ENCODE measurements around the gene RPIA. TPM values are rescaled to one million over a fixed set of nuclear protein-coding genes. Genes with fewer than 3 reads are reported as not detected.

RPIA gene
- total RNA-seq, 1 donor from 2014 or later = 30.8 TPM

DNA sequence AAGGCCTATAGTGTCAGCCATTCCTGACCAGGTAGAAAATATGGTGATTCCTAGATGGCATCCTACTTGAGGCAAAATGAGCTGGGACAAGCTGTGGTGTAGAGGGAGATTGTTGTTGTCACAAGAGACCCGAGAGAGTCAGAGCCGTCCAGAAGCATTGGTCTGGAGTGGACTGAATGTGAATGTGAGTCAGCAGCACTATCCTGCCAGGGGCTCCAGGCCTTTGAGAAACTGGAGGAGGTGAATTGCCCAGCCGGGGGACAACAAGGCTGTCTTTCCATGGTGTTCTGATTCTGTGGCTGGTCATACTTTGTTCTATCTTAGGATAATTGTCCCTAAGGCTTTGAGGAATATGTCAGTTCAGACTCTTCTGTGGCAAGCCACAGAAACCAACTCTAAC, 34.8 kb upstream of the RPIA start:
- Mint-ChIP-seq H3K4me3 (no peak overlapping the region), H3K4me1 (peaks cover 5% of the 10 kb centered on the region), H3K9me3 (peaks cover 3% of the 10 kb centered on the region), H3K27me3 (ENCODE audit: low read depth) (no peaks in the 10 kb centered on the region), H3K36me3 (ENCODE audit: low read depth) (no peaks in the 10 kb centered on the region), H3K27ac (ENCODE audit: unreplicated experiment) (no peak overlapping the region)
- no peak for TF ChIP-seq CTCF (conservative IDR thresholded peaks at IDR 0.05)
- DNase-seq (ENCODE audit: low read depth, low spot score) = no peak

DNA sequence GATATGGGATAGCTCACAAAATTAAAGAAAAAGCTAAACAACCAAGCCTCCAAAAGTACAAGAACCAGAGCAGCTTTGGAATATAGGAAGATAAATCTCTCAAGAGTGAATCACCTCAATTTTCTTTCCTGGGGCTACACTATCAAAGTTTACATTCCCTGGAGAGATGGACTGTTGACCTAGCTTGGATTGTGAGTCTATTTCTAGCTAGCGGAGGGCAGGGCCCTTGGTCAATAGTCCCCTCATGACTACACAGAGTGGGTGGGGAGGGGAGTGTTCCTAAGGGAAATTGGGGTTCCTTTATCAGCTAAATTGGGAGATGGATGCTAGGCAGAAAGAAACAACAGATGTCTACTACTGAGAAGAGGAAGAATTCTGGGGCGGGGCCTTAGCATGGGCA, 34.3 kb upstream of the RPIA start:
- H3K4me3 Mint-ChIP-seq = no peak overlapping the region

DNA sequence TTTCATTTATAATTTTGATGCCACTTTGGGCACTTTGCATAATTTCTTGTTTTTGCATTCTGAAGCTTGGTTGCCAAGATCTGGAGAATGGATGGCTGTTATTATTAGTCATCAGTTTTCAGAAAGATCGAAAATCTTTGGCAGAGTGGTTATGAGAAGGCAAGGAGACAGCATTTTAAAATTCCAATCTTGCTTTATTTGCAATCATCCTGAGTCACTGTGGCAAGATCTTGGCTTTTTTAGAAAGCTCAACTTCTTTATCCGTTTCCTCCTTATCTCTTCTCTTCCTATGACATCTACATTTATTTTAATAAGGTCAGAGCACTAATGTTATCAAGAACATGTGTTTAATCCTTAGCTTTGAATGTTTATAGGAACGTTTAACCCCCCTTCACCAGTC, 33.1 kb upstream of the RPIA start:
- Mint-ChIP-seq H3K4me3 (no peak overlapping the region), H3K27ac (ENCODE audit: unreplicated experiment) (no peak overlapping the region), H3K9me3 (peaks cover 3% of the 10 kb centered on the region), H3K36me3 (ENCODE audit: low read depth) (no peaks in the 10 kb centered on the region), H3K27me3 (ENCODE audit: low read depth) (no peaks in the 10 kb centered on the region), H3K4me1 (peaks cover 5% of the 10 kb centered on the region)
- DNase-seq (ENCODE audit: low read depth, low spot score) = no peak
- no peak for TF ChIP-seq CTCF (conservative IDR thresholded peaks at IDR 0.05)

More for the DNA sequence above, 34.3 kb upstream of the RPIA start:
- no peak for DNase-seq (ENCODE audit: low read depth, low spot score)
- Mint-ChIP-seq H3K27me3 (ENCODE audit: low read depth) (no peaks in the 10 kb centered on the region), H3K27ac (ENCODE audit: unreplicated experiment) (no peak overlapping the region), H3K36me3 (ENCODE audit: low read depth) (no peaks in the 10 kb centered on the region), H3K9me3 (peaks cover 3% of the 10 kb centered on the region), H3K4me1 (peaks cover 5% of the 10 kb centered on the region)
- no peak for TF ChIP-seq CTCF (conservative IDR thresholded peaks at IDR 0.05)

DNA sequence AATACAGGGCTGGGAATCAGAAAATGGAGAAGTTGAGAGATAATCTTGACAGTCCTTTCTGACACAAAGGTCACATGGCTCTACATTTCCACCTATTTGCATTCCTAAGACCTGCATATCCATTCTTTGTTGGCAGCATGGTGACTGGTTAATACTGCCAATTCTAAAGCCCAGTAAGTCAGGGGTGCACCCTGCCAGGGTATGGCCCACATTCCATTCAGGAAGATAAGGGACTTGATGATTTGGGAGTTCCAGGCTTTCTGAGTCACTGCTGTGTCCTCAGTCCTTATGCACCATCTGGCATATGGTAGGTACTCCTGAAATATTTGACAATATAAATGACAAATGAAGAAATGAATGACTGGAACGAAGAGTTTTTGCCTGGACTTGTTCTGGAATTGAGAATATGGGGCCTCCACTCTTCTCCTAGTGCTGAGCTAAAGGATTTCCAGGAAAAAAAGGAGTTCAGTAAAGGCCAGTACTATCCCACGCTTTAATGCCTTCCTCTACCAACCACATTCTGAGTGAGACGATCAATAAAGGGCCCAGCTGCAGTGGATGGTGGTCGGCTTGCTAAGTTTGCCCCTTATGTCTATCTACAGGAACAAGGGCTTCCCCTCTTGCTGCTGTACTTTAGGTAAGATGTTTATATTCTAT, 32.5 kb upstream of the RPIA start:
- DNase-seq (ENCODE audit: low read depth, low spot score) = no peak

DNA sequence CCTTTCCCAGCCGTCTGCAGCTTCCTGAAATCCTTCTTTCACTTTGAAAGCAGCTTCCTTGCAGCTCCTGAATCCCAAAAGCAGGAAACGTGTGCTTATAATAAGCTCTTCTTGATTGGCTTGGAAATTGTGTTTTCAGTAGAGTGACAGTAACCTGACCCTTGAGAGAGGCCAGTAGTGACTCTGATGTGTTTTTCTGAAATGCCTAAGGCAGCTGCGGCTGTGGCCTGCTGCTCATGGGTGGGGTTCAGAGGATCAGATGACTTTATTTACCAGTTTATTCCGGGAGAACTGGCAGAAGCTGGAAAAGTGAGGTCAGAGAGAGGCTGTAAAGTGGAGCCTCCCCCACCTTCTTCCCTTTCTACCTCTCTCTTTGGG, 31.9 kb upstream of the RPIA start:
- Mint-ChIP-seq H3K9me3 (peaks cover 3% of the 10 kb centered on the region), H3K4me1 (peaks cover 5% of the 10 kb centered on the region), H3K27ac (ENCODE audit: unreplicated experiment) (no peak overlapping the region), H3K27me3 (ENCODE audit: low read depth) (no peaks in the 10 kb centered on the region), H3K36me3 (ENCODE audit: low read depth) (no peaks in the 10 kb centered on the region), H3K4me3 (no peak overlapping the region)
- DNase-seq (ENCODE audit: low read depth, low spot score) = no peak
- TF ChIP-seq CTCF (conservative IDR thresholded peaks at IDR 0.05) = no peak

More for the DNA sequence above, 32.5 kb upstream of the RPIA start:
- Mint-ChIP-seq H3K4me3 (no peak overlapping the region), H3K9me3 (peaks cover 3% of the 10 kb centered on the region), H3K4me1 (peaks cover 5% of the 10 kb centered on the region), H3K27me3 (ENCODE audit: low read depth) (no peaks in the 10 kb centered on the region), H3K27ac (ENCODE audit: unreplicated experiment) (no peak overlapping the region), H3K36me3 (ENCODE audit: low read depth) (no peaks in the 10 kb centered on the region)
- no peak for TF ChIP-seq CTCF (conservative IDR thresholded peaks at IDR 0.05)
